GM23338 (cell line): Measurements from ENCODE around the gene RASL11B.

ENCODE experiments used
- CREB1 ChIP-seq: fragments of 250-450 bp; sonication (Bioruptor Pico); IDR thresholded peaks from 2 replicates; pipeline ENCODE4 v1.5.0; 2020; ENCODE audit warnings: low read depth, mild to moderate bottlenecking, moderate library complexity
- CTCF ChIP-seq, 2 experiments: fragments of 200-600 bp in 1 of 2; sonication (generic) in 1 of 2; conservative IDR thresholded peaks; 2 replicates each; pipeline versions ENCODE4 v1.5.1 to v1.6.1; 2016 to 2017; ENCODE audit warnings: antibody characterized with exemption in 2 of 2, low read depth in 2 of 2, mild to moderate bottlenecking in 2 of 2, moderate library complexity in 1 of 2
- EZH2 ChIP-seq: fragments of 200-600 bp; sonication (generic); IDR thresholded peaks from one replicate; pipeline ENCODE4 v1.8.0; 2017; ENCODE audit warnings: antibody characterized with exemption, mild to moderate bottlenecking, low read depth; ENCODE audit not compliant: unreplicated experiment
- POLR2AphosphoS5 ChIP-seq: IDR thresholded peaks from 2 replicates; pipeline ENCODE4 v1.6.1; 2016; ENCODE audit warnings: antibody characterized with exemption, low read depth
- ZNF114 ChIP-seq: fragments of 250-450 bp; sonication (Bioruptor Pico); IDR thresholded peaks from 2 replicates; pipeline ENCODE4 v1.5.0; 2020; ENCODE audit warnings: mild to moderate bottlenecking, moderate library complexity

- TF ChIP-seq CREB1 (CRISPR knock-in tag): no peak
- no peak for TF ChIP-seq ZNF114 (CRISPR knock-in tag)
- no peak for TF ChIP-seq EZH2
- TF ChIP-seq CTCF (conservative IDR thresholded peaks at IDR 0.05; ENCODE audit: low read depth in 2 of 2): no peak
- no peak for TF ChIP-seq POLR2AphosphoS5
Observed at GRCh38 chr4:52890521-52890791, 28.3 kb downstream of the RASL11B start.
